Activated CD4-positive, alpha-beta T cell treated with anti-CD3 and anti-CD28 coated beads for 1 hour (primary cell): Measurements from ENCODE around the gene CHRFAM7A.
"Not testable (repeated sequence)": the region's sequence is repeated elsewhere in the genome, so short reads cannot be mapped to it uniquely, and the experiment has no call there.

Source experiments
- DNase-seq: peaks from one replicate; pipeline ENCODE4 v3.0.0-alpha.2; 2020

Gene CHRFAM7A

DNA sequence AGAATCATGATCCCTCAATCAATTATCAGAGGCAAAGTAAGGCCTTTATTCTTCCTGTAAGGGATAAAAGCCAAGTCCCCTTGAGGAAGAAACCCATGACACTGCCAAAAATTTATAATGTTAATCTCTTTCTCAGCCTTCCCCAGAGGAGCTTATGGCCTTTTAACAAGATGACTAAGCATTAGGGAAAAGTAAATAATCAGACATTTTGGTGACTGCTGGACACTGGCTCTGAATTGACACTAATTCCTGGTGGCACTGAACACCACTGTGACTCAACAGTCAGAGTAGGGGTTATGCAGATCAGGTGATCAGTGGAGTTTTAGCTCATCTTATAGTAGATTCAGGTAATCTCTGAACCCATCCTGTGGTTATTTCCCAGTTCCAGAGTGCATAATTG is 82.8 kb downstream of the CHRFAM7A start:
- DNase-seq: not testable (repeated sequence)
